ENCODE data around the gene MAP3K4. TPM values are rescaled to one million over a fixed set of nuclear protein-coding genes. Genes with fewer than 3 reads are reported as not detected.

Gene MAP3K4
- polyA plus RNA-seq, 1 donor from 2014 or later = 31.0 TPM

DNA sequence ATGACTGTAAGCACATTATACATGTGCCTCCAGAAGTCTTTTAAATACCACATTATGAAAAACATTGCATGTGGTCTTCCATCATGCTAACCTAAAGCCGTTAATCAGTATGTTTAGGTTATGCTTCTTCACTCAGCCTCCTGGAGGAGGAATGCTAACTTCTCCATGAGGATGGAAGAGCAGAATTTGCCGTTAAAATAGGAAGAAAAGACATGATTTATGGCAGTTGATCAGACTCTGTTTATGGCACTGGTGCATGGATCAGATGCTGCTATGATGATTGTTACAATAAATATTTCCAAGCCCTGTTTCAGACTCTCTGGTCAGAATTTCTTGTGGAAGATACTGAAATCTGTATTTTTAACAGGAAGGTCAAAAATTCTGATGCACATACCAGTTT, 31.7 kb downstream of the MAP3K4 start:
- H3K4me3 ChIP-seq (ENCODE audit: low read length) = no peak overlapping the region
- no peaks in the 10 kb centered on the region for H3K27me3 ChIP-seq (ENCODE audit: insufficient read depth, low read depth, low read length)
- no peaks in the 10 kb centered on the region for H3K36me3 ChIP-seq (ENCODE audit: insufficient read depth, low read length)
- peaks cover 7% of the 10 kb centered on the region for H3K79me2 ChIP-seq (replicated peaks; ENCODE audit: insufficient read depth, low read length)
- H3K9me2 ChIP-seq (ENCODE audit: insufficient read depth, low read length) = no peaks in the 10 kb centered on the region
- no peaks in the 10 kb centered on the region for H3K9me3 ChIP-seq (ENCODE audit: low read length)
- H3K4me2 ChIP-seq (ENCODE audit: low read length) = no peak overlapping the region
- no peak overlapping the region for H2AFZ ChIP-seq (ENCODE audit: low read depth, low read length)
- H3K9ac ChIP-seq (ENCODE audit: low read length) = no peak overlapping the region
- no peak overlapping the region for H3K27ac ChIP-seq (ENCODE audit: low read length)
- H4K20me1 ChIP-seq (ENCODE audit: insufficient read depth) = no peaks in the 10 kb centered on the region
- H3F3A ChIP-seq (ENCODE audit: insufficient read depth, low read length, poor library complexity, severe bottlenecking) = no peaks in the 10 kb centered on the region
- TF ChIP-seq RAD21 (conservative IDR thresholded peaks at IDR 0.05) (no peak), EZH2 (IDR thresholded peaks at IDR 0.05; ENCODE audit: borderline replicate concordance, insufficient read depth, low read length, poor library complexity, severe bottlenecking) (no peak), TAF1 (IDR thresholded peaks at IDR 0.05; ENCODE audit: low read depth) (no peak)
- TF ChIP-seq, protein P1, sequence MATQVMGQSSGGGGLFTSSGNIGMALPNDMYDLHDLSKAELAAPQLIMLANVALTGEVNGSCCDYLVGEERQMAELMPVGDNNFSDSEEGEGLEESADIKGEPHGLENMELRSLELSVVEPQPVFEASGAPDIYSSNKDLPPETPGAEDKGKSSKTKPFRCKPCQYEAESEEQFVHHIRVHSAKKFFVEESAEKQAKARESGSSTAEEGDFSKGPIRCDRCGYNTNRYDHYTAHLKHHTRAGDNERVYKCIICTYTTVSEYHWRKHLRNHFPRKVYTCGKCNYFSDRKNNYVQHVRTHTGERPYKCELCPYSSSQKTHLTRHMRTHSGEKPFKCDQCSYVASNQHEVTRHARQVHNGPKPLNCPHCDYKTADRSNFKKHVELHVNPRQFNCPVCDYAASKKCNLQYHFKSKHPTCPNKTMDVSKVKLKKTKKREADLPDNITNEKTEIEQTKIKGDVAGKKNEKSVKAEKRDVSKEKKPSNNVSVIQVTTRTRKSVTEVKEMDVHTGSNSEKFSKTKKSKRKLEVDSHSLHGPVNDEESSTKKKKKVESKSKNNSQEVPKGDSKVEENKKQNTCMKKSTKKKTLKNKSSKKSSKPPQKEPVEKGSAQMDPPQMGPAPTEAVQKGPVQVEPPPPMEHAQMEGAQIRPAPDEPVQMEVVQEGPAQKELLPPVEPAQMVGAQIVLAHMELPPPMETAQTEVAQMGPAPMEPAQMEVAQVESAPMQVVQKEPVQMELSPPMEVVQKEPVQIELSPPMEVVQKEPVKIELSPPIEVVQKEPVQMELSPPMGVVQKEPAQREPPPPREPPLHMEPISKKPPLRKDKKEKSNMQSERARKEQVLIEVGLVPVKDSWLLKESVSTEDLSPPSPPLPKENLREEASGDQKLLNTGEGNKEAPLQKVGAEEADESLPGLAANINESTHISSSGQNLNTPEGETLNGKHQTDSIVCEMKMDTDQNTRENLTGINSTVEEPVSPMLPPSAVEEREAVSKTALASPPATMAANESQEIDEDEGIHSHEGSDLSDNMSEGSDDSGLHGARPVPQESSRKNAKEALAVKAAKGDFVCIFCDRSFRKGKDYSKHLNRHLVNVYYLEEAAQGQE (IDR thresholded peaks at IDR 0.05; ENCODE audit: borderline replicate concordance) = no peak

DNA sequence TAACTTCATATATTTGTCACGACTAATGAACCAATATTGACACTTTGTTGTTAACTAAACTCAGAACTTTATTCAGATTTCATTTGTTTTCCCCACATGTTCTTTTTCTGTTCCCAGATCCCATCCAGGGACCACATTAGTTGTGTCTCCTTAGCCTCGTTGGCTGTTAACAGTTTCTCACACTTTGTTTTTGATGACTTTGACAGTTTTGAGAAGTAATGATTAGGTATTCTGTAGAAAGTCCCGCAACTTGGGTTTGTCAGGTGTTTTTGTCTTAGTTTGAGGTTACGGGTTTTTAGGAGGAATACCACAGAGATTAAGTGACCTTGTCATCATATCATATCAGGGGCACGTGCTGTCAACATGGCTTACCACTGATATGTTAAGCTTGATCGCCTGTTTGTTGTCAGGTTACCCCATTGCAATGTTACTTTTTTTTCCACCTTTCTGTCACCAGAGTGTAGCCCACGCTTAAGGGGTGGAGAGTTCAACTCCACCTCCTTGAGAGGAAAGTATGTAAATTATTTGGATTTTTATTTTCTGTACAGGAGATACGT, 32.9 kb downstream of the MAP3K4 start:
- Histone ChIP-seq H3K27me3 (ENCODE audit: insufficient read depth, low read depth, low read length) (no peaks in the 10 kb centered on the region), H3K36me3 (ENCODE audit: insufficient read depth, low read length) (no peaks in the 10 kb centered on the region), H3F3A (ENCODE audit: insufficient read depth, low read length, poor library complexity, severe bottlenecking) (no peaks in the 10 kb centered on the region), H3K9me3 (ENCODE audit: low read length) (no peaks in the 10 kb centered on the region), H3K27ac (ENCODE audit: low read length) (no peak overlapping the region), H4K20me1 (ENCODE audit: insufficient read depth) (no peaks in the 10 kb centered on the region), H3K4me3 (ENCODE audit: low read length) (no peak overlapping the region), H3K4me2 (ENCODE audit: low read length) (no peak overlapping the region), H2AFZ (ENCODE audit: low read depth, low read length) (no peak overlapping the region), H3K79me2 (replicated peaks; ENCODE audit: insufficient read depth, low read length) (peaks cover 7% of the 10 kb centered on the region), H3K9me2 (ENCODE audit: insufficient read depth, low read length) (no peaks in the 10 kb centered on the region), H3K9ac (ENCODE audit: low read length) (no peak overlapping the region)
- TF ChIP-seq, protein P1 (IDR thresholded peaks at IDR 0.05; ENCODE audit: borderline replicate concordance) = no peak
- TF ChIP-seq MXI1 (conservative IDR thresholded peaks at IDR 0.05; ENCODE audit: poor library complexity, severe bottlenecking) (no peak), TAF1 (IDR thresholded peaks at IDR 0.05; ENCODE audit: low read depth) (no peak), EP300 (conservative IDR thresholded peaks at IDR 0.05; ENCODE audit: poor library complexity, severe bottlenecking) (no peak), POLR2AphosphoS5 (IDR thresholded peaks at IDR 0.05) (no peak), SMC3 (conservative IDR thresholded peaks at IDR 0.05; ENCODE audit: poor library complexity) (no peak), RAD21 (conservative IDR thresholded peaks at IDR 0.05) (no peak), EZH2 (IDR thresholded peaks at IDR 0.05; ENCODE audit: borderline replicate concordance, insufficient read depth, low read length, poor library complexity, severe bottlenecking) (no peak)
- TF ChIP-seq, protein P2, sequence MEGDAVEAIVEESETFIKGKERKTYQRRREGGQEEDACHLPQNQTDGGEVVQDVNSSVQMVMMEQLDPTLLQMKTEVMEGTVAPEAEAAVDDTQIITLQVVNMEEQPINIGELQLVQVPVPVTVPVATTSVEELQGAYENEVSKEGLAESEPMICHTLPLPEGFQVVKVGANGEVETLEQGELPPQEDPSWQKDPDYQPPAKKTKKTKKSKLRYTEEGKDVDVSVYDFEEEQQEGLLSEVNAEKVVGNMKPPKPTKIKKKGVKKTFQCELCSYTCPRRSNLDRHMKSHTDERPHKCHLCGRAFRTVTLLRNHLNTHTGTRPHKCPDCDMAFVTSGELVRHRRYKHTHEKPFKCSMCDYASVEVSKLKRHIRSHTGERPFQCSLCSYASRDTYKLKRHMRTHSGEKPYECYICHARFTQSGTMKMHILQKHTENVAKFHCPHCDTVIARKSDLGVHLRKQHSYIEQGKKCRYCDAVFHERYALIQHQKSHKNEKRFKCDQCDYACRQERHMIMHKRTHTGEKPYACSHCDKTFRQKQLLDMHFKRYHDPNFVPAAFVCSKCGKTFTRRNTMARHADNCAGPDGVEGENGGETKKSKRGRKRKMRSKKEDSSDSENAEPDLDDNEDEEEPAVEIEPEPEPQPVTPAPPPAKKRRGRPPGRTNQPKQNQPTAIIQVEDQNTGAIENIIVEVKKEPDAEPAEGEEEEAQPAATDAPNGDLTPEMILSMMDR (IDR thresholded peaks at IDR 0.05; ENCODE audit: poor library complexity, severe bottlenecking) = no peak
